Activated CD8-positive, alpha-beta memory T cell treated with anti-CD3 and anti-CD28 coated beads, Interleukin-2, amount 50 U/mL, for 4 hours (primary cell): ENCODE results near the gene GRIA4.

Experiments used
- DNase-seq: peaks from one replicate; pipeline ENCODE4 v3.0.0-alpha.2; 2020

GRIA4 gene

DNA sequence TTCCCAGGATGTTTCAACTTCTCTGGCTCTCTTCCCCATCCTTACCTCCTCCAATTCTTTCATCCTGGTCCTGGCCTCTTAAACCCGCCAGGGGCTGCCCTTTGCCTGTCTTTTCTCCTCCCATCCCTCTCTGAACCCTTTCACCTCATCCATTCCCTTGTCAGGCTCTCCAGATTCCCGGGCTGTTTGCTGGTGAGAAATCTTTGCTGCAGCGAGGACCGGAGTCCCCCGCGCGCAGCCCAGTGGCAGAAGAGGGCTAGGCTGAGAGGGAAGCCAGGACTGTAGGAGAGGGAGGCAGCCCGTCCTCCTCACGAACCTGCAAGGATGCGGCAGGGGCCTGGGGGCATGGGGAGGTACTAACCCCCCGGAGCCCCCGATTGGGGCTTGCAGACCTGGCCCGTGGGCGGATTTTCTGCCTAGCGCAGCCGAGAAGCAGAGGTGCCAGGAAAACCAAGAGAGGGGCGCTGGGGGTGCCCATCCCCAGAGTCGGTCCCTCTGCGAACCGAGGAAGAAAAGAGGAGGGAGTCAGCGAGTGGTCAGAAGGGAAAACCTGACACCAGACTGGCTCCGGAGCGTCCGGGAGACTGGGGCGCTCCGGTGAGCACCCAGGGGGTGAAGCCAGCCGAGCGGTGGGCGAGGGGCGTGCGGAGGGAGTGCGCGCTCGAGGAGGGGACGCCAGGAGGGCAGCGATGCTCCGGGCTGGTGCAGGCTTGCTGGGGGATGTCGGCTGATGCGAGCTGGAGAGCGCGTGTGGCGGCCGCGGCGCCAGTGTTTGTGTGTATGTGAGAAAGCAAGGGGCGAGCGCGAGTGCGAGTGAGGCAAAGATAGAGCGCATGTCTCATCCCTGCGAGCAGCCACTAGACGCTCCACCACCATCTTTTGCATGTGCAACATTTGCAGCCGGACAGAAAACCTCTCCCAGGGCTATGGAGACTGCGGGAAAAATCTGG is at the start of gene GRIA4:
TSS of gene GRIA4 (plus strand) at position 242 of the 950 bp plus-strand sequence. CDS start 925 bp downstream, outside the sequence.
- DNase-seq: no peak

DNA sequence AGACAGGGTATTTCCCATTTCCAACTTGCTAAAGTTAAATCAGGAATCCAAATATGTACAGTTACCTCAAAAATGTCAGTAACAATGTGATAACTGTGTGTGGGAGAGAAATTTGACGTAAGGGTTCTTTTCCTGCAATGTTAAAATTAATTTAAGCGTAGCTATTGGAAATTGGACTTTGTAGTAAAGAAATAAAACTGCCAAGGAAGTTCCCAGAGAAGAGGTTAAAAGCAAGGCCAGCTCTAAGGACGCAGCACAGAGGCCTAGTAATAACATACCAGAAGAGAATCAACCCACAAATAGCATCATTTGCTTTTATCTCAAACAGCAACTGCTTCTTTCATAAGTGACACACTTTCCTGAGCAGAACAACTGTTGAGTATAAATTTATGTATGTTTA is 36.8 kb upstream of the GRIA4 start:
- no peak for DNase-seq

DNA sequence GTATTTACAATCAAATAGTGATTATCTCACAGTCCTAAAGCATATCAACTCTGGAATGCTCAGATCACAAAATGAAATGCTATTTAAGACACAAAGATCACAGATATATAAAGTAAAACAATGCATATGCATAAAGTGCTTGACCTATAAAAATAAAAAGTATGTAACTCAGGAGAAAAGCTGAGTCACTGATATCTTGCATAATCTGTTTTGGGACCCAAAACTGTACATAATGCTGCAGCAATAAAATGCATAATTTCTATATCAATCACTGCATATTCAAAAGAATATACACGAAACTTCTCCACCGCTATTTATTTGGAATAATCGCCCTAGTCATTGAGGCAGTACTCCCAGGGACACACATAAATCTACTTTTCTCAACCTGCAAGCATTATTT is 34.9 kb upstream of the GRIA4 start:
- no peak for DNase-seq

DNA sequence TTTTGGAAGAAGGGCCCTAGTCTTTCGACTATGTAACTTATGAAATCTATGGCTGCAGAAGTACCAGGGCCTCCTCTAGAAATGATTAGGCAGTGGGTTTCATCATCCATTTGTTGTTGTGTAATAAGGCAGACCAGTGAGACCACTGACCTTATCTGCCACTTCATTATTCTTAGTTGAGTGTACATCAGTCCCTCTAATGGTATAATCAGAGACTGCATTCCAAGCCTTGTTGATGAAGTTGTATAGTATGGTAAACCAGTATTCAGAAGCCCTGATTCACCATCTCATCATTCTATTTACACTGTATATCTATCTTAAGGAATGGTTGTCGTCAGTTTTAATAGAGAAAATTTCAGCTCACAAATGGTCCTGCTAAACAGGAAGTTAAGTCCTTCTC is 32.2 kb upstream of the GRIA4 start:
- no peak for DNase-seq

DNA sequence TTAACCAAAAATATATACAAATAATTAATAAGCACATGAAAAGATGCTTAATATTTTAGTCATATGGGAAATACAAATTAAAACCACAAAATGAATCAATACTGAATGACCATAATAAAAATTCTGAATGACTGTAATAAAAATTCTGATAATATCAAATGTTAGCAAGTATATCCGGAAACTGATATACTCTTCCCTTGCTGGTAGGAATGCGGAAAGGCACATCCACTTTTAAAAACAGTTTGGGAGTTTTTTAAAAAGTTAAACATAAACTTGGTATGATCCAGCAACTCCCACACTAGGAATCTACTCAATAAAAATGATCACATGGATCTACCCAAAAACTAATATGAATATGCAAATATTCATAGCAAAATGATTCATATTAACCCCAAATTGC is 30.8 kb upstream of the GRIA4 start:
- no peak for DNase-seq

DNA sequence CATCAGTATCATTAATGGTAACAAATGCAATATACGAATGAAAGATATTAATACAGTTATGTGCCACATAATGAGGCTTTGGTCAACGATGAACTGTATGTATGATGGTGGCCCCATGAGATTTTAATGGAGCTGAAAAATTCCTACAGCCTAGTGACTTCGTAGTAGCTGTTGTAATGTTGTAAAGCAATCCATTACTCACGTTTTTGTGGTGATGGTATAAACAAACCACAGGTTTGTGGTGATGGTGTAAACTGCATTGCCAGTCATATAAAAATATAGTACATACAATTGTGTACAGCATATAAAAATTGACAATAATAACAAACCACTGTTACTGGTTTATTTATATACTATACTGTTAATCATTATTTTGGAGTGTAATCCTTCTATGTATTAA is 27.4 kb upstream of the GRIA4 start:
- DNase-seq: no peak

DNA sequence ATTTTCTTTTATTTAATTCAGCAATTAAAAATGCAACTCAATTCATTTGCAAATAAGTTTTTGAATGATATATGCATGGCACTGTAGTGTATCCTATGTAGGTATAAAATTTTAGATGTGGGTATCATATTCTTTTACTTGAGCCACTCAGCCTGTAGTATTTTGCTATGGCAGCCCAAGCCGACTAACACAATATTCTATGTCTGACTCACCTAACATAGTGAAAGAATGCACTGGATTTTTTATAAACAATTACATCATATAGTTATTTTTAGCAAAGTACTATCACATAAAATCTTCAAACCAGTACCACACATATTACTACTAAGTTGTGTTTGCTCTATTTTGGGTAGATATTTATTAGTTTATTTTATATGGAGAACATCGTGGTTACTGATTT is 21.9 kb upstream of the GRIA4 start:
- DNase-seq: no peak

DNA sequence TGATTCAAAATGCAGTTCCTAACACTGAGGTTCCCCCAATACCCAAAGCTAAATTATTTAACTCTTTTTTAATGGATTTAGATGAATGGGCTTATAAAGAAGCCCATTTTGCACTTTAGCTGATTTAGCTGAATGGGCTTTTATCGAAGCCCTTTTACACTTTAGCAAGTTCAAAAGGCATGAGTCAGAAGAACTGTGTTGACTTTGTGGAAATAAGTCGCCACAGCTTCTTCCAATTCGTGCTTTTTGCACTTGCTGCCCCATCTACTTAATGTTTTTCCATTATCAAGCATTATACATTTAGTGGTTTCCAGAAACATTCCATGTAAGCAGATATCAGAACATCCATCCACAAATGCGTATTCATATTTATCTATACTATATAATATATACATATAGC is 20.5 kb upstream of the GRIA4 start:
- DNase-seq: no peak

DNA sequence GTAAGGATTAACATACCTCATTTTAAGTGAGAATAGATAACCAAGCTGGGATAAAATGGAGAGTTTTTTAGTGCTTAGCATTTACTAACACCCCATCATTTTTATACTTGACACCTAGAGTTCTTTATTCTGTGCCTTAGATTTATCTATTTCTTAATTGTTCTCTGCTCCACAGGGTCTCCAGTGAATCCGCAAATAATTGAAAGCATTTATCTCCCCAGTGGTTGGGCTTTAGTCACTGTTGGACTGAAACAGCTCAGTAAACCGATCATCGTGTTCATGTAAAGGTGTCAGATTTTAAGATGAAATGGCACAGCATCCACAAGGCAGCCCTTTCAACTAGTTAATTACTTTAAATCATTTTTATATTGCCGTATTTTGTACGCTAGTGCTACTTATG is 17.8 kb upstream of the GRIA4 start:
- no peak for DNase-seq

DNA sequence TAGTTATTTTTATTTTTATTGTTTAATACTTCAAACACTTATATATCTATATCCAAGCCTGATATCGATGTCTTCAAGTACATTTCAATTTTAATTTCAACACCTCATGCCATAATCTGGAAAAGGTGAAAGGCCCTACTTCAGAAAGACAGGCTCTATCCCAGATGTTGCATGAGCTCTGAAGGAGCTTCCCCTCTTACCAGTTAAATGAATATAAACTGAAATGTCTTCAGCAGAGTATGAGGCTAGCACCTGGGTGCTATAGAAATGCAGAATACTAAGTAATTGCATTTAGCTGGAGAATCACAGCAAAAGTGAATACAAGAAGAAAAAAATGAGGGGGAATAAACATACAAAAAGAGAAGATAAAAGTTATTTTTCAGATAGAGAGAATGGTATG is 11.5 kb upstream of the GRIA4 start:
- DNase-seq: no peak

DNA sequence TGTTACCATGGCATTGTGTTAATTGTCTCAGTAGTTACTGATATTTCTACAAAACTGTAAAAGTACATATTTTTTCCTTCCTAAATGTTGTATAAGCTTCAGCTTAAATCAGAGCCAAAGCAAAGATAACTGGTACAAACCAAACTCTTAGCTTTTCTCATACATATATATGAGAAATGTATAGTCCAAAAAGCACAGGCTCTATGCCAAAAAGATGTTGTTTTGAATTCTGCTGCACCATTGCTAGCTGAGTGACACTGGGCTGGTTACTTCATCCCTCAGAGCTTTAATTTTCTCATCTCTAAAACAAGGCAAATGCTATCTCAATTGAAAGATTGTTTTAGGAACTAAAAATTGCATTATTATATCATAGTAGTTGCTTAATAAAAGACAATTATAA is 6.7 kb upstream of the GRIA4 start:
- DNase-seq: no peak

DNA sequence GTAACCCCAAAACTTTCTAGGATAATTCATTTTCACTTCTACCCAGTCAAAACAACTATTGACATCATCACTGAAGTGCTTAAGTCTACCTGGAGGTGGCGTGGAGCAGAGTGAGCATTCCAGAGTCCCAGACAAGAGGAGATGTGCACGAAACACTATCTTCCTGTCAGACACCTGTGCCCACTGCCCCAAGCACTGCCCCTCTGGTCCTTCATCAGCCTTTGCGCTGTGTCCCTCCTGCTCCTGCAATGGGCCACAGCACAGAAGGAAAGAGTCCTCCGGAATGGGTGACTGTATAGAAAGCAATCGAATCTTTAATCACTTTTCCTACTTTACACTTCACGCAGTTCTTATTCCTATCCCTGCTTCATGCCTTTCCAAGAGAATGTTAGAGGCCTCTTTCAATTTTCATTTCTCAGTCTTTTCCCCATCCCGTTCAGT is 512 bp upstream of the GRIA4 start:
- DNase-seq: no peak

DNA sequence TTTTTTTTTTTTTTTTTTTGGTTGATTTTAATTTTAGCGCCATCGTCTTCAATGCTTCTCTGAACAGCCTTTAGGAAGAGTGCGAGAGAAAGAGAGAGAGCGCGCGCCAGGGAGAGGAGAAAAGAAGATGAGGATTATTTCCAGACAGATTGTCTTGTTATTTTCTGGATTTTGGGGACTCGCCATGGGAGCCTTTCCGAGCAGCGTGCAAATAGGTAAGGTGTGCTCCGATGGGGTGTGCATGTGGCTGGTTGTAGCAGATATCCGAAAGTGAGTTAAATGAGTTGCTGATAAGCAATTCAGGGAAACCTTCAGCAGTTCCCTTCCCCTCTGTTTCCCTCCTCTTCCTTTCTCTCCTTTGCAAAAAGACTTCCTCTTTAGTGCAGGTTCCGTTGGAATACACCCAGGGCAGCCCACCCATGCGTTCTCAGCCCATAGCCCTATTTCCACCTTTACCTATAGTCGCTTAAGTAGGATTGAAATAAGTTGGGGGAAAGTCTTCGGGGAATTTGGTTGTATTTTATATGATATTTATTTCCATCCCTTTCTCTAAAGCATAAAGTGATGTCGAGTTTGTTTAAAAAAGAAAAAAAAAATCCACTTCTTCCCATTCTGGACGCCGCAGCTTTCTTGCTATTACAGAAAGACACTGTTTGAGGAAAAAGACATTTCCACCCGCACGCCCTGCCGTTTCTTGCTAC is 1.1 kb downstream of the GRIA4 start:
- DNase-seq: no peak

DNA sequence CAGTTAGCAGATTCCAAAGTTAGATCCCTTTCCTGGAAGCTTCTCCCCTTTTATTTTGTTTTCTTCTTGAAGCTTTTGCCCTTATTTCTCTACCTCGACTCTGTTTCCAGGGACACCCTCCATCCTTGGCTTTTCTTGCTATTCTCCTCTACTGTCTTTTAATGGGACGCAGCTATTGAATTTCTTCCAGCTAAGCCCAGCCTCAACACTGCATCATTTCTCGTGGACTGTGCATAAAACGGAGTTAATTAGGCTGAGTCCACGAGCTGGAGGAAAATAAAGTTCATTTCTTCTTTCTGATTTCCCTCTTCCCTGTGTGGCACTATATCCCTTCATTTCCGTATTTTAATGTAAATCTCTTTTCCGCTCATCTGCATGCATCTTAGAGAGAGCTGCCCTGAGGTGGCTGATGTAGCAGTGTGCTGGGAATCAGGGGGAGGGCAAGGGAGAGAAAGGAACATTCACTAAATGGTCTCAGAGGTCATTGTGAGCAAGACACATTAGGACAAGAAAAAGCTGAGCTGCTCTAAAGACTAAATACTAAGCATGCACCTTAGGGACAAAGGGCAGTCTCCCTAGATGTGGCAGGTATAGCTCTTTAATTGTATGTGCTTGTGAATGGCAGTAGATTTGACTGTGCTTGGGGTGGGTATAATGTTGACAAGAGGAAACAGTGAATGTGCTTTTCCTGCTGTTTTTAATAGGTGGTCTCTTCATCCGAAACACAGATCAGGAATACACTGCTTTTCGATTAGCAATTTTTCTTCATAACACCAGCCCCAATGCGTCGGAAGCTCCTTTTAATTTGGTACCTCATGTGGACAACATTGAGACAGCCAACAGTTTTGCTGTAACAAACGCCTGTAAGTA is 1.9 kb downstream of the GRIA4 start:
- DNase-seq: no peak

DNA sequence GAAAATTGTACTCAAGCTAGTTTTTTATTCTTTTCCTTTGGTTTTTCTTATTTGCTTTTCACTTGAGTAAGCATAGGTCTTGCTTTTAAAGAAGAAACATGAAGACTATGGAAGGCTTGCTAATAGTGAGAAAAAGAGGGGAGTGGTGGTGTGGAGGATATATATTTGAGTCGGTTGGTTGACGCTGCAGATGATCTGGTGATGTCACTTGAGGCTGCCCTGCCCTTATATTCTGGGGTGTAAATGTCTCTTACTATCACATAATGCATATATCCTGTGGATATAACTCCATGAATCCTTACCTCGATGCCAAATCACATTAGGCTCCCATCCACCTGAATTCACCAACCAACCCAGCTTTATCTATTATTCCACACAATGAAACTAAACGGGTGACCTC is 2.9 kb downstream of the GRIA4 start:
- DNase-seq: no peak

DNA sequence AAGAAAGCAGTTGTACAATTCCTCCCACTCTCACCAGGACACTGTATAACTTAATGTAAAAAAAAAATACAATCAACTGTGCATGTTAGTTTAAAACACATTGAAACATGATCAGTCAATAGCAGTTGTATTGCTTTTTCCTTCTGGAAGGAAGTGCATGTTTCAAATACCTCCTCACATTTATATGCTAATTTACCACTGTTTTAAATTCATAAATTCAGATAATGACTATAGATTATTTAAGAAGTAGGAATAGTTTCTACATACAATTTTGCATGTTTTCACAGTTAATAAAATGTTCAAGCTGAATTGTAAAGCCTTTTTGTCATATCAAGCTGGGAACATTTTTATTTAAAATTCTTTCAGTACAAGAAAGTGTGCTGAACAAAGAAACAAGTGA is 3.3 kb downstream of the GRIA4 start:
- DNase-seq: no peak

DNA sequence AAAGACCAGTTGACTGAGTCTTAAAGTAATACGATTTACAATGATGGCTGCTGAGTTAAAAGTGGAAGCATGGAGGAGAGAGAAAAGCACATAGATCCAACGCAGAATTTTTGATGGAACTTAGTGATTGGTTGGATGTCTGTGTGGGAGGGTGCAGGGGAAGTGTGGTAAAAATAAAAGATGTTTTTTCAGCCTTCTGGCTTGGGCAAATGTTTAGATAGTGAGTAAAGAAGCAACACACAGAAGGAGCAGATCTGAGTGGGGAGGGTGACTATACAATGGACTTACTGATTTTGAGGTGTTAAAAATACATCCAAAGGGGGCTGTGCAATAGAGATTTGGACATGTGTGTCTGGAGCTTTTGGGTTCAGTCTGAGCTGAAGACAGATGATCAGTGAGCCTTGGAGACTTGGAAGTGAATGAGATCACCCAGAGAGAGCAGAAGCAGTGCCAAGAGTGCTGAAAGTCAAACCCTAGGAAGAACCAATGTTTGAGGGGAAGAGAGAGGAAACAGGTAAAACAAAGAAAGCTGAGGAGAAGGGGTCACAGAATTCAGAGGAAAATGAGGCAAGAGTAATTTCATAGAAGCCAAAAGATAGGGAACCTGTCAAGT is 8.6 kb downstream of the GRIA4 start:
- DNase-seq: no peak

DNA sequence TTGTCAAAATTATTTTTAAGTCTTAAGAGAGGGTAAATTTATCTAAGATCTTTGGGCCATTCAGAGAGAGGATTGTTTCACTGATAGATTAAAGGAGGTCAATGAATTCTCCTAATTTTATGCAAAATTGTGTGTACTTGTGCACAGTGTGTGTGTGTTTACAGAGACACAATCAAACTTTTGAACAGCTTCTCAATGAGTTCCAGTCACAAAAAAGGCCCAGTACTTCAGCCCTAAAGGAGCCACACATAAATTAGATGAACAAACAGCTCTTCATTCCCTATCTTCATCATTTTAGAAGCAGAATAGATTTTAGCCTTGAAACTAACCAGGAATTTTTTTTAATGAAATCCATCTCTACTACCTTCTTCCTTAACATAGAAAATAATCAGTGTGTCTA is 9.7 kb downstream of the GRIA4 start:
- DNase-seq: no peak

DNA sequence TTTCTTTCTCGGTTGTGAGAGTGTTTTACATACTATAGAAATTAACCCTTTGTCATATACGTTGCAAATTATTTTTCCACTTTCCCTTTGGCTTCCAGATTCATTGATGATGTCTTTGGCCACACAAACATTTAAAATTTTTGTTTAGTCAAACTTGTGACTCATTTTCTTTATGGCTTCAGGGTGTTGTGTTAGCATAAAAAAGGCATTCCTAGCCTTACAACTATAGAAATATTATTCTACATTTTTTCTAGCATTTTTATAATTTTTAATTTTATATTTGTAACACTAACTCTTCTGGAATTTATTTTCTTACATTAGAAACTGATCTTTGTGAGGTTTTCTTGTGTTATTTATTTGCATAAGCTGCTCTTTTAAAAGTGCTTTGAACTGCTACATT is 12.1 kb downstream of the GRIA4 start:
- DNase-seq: no peak

DNA sequence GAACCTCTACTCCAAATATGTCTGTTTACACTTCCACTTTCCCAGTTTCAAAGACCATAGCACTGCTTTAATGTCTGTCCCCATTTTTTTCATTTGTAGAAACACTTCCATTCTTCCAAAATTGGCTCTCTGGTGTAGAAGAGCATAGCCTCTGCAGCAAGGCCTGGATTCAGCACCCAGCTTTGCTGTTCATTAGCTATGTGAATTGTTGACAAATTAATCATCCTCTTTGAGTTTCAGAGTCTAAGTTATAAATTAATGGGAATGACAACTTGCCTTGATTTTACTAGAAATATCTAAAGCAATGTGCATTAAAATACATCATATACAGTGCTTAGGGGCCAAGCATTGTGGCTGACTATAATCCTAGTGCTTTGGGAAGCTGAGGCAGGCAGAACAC is 22.4 kb downstream of the GRIA4 start:
- DNase-seq: no peak

DNA sequence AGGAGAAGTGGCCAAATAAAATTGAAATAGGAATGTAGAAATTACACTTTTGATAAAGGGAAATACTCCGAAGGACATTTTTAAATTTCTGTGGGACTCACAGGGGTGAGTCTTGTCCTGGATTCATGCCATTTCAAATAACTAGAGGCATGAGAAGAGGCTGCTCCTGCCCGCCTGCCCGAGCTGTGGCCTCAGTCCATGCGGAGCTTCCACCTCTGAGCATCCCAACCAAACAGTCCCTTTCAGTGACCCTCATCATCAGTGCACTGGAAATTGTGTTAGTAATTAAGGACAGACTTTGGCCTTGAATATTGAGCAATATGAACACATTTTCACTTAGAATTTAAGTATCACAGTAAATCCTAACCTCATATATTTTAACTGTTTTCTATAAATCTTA is 25.6 kb downstream of the GRIA4 start:
- DNase-seq: no peak

DNA sequence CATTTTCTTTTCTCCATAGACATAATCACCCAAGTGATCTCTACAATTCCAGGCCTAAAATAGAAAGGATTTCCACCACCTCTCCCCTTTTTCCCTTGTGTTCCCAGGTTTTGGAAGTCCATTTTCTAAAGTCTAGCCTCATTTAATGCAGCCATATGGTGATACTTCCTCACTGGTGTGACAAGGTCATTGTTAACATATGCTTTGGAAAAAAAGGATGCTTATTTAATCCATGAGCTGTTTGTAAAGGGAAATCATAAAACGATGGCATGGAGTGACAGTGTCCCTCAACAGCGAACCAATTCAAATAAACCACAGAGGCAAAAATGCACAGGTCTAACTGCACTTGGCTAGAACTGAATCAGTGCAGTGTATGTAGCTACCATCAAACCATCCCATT is 26.6 kb downstream of the GRIA4 start:
- DNase-seq: no peak

DNA sequence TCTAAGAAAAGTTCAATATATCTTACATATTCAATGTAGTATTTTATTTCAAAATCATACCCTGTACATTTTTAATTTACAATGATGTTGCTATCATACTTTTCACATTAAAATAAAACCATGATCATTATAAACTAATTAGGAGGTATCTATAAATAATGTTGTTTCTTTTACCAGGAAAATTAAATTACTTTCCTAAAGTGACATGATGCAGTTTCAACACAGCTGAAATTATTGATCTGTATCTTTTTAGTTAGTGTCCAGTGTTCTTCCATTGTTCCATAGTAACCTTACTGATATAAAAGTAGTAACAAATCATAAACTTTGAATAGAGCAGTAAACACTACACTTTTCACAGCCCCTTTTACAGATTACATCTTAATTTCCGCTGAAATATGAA is 29.7 kb downstream of the GRIA4 start:
- DNase-seq: no peak
